ENCODE data around the gene CFAP54.

CFAP54 gene

DNA sequence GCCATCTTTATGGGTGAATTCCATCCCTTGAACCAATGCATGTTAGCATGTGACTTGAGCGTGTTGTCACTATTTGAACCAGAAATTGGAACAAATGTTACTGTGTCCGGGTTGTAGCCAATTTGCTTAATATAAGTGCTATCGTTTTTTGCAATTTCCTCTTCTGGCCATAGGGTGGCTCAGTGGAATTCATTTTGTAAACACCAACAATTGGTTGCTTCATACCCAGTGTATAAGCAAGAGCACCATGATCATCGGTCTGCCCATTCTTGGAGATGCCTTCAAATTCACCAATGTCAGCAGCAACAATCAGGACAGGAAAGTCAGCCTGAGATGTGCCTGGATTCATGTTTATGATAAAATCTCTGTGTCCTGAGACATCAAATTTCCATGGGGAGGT is 412.7 kb downstream of the CFAP54 start:
- DNase-seq, result no peak

DNA sequence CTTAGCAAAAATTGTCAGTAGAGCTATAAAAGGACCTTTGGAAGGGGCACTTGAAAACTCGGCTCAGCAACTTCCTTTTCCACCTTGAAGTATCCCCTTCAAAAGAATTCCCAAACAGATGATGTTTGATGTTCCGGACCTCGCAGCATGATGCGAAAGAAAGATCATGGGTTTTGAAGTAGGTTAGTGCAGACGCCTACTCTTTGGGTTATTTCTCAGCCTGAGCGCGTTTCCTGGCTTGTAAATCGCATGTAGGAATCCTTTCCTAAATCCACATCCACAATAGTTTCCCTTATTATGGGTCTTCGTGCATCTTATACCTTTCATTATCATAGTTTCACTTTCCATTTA is 417.1 kb downstream of the CFAP54 start:
- no peak for DNase-seq

DNA sequence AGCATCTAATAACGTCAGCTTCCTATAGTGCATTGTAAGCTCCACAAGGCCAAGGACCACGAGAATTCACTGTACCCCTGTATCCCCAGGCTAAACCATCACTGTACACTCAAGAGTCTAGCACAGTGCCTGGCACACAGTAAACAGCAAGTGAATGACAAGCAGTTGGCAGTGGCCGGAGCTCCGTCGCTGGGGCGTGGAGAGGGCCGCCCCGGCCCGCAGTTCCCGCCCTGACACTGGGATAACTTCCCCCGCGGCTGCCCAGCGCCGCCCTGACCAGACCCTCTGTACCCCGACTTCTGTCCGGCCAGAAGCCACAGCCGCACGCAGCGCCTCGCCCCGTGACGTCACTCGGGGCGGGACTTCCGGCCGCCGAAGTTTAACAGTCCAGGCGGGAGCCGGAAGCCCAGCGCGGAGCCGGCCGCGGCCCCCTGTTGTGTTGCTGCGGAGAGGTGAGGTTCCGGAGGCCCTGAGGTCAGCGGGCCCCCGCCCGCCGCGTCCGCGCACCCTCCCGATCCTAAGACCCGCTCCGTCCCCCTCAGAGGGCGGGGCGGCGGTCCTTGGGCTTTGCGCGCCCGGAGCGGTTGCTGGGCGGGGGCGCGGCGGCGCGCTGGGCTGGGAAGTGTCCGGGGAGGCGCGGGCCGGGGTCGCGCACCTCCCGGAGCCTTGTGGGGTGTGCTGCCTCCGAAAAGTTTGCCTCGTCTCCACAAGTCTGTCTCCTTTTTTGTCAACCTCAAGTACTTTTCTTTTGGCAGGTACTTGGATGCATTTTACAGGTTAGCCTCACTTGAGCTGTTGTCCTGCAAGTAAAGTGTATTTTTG is 417.7 kb downstream of the CFAP54 start, which contains the start of gene NEDD1:
NEDD1 (plus strand) TSS at position 409 of the 822 bp plus-strand sequence. CDS start 2,503 bp downstream, outside the sequence.
- peak; percentile 76 to 77 for DNase-seq

DNA sequence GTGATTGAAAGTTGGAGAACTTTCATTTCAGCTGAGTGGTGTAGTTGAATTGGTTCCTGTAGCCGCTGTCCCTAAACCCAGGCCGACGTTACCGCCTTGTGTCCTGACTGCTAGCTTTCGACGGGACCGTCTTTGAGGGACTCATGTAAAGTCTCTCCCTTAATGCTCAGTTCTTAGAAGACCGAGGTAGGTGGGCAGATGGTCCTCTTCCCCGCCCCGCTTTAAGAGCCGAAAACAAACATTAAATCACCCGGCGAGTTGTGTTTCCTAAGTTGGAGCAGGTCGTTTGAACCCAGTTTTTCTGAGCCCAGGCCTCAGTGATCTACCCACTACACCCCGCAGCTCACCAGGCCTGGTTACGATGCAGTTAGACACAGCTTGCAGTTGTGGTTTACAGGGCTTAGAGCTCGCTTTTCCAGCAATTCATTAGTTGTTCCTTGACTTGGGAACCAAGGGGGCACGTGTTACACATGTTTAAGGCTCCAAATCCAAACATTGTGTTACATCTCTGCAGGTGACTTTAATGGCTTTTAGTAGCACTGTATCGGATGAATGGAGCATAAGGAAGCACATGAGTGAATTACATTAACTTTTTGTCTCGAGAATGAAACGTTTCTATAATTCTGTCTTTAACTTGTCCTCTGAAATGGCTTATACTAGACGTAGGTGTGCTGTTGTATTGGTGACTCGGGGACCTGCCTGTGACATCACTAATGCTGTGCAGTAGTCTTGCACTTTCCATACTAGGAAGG is 418.5 kb downstream of the CFAP54 start:
- DNase-seq, result peak in 1 of 2 donors; percentile 12

DNA sequence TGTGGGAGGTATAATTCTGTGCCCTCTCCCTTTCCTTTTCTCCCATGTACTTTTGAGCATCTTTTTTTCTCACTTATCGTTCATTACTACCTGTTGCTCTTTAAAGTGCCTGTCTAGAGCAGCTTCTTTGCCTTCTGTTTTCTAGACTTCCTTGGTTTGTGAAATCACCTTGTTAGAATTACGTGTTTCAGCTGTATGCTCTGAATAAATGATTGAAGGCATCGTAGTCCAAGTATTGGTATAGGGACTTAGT is 419.0 kb downstream of the CFAP54 start:
- DNase-seq, result no peak

DNA sequence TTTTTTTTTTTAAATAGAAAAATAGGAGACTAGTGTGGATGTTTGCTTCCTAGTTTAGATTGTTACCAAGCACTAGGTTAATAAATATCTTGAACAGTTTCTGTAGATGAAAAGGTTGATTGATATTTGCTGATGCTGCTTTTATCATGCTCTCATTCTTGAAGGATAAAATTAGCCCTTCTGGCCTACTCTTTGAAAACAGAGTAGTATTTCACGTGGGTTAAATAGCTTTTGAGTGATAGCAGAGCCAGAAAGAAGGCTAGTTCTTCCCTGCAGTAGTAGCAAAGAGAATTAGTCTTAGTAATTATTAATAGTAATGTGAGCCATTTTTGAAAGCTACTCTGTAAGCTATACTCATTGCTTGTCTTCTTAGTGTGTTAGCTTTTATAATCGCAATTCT is 422.9 kb downstream of the CFAP54 start:
- DNase-seq, result no peak

DNA sequence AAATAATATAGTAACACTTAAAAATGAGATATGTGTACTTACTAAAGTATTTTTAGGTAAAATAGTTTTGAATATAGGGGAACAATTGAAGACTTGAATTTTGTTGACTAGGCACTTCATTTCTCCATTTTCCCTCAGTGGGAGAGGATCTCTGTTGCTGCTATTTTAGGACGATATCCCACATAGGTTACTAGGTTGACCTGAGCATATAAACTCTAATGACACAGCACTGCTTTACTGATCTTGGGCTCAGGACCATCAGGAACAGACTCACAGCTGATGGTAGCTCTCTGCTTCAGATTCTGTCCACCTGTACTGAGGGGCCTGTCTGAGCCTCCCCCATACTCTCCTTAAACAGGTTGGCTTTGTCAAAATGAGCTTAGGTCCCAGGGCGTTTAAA is 423.6 kb downstream of the CFAP54 start:
- no peak for DNase-seq

DNA sequence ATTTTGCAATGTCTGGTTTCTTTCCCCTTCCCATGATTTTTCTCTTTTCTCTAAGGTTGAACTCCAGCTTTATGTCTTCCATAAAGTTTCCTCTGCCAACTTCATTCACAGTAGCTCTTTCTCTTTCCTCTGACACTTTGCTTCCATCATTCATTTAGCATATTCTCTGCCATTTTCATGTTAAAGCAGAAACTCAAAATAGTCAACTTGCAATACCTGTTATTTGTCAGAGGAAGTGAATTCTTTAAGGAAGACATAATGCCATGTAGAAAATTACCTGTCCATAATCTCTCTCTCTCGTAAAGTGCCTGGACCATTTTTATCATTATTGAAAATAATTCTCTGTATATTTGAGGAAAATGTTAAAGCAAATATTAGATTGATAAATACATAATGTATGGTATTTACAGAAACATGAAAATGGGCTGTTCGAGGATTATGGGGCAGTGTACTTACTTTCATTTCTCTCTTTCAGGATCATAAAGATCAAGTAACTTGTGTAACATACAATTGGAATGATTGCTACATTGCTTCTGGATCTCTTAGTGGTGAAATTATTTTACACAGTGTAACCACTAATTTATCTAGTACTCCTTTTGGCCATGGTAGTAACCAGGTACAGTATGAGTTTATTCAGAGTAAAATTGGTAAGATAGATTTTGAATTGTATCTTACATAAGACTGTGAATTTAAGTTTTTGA is 430.3 kb downstream of the CFAP54 start:
- DNase-seq, result no peak
